Kidney capillary endothelial cell (primary cell): ENCODE measurements around the gene IP6K2.

Experiments used
- DNase-seq: peaks from one replicate; pipeline ENCODE4 v3.0.0-alpha.2; 2018; ENCODE audit warnings: low spot score

Gene IP6K2

DNA sequence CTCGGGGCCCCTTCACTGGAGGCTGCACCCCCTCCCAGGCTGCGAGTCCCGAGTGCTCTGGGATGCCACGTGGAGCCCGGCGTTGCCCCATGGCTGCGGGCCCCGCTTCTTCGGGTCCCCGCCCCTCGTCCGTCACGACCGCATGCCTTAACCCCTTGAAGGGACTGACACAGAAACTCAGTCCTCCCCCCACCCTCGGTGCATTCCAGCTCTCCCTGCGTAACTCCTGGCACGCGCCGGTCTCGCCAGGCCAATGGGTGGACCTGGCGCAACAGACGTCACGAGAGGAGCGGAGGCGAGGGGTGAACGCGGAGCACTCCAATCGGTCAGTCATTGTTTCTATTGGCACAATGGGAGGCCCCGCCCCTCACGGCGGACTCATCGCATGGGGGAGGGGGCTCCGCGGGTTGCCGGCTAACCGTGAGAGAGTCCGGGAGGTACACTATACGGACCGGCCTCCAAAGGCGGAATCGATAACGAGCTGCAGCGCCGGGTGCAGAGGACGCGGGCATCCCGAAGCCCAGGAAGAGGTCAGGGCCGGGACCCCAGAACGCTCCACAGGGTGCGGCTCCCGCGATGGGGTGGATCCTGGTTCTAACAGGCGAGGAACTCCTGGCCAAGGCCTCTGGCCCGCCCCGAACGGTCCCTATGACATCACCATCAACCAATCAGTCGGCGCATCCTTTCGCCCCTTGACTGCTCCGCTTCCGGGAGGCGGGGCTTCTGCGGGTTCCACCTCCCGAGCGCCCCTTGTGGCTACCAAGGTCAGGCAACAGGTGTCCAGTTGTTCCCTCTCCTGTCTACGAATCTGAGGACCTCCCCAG lies 53.3 kb downstream of the IP6K2 start:
- DNase-seq: peak; percentile 95

- DNase-seq: no peak
Observed at GRCh38 chr3:48662753-48663488, 54.1 kb downstream of the IP6K2 start, which contains the start of gene CELSR3. Gene CELSR3, minus strand, starts transcription at chr3:48662886. Its CDS starts 252 bp downstream, at chr3:48662634.

- DNase-seq: no peak
Observed at GRCh38 chr3:48662145-48662752, 54.8 kb downstream of the IP6K2 start.

DNA sequence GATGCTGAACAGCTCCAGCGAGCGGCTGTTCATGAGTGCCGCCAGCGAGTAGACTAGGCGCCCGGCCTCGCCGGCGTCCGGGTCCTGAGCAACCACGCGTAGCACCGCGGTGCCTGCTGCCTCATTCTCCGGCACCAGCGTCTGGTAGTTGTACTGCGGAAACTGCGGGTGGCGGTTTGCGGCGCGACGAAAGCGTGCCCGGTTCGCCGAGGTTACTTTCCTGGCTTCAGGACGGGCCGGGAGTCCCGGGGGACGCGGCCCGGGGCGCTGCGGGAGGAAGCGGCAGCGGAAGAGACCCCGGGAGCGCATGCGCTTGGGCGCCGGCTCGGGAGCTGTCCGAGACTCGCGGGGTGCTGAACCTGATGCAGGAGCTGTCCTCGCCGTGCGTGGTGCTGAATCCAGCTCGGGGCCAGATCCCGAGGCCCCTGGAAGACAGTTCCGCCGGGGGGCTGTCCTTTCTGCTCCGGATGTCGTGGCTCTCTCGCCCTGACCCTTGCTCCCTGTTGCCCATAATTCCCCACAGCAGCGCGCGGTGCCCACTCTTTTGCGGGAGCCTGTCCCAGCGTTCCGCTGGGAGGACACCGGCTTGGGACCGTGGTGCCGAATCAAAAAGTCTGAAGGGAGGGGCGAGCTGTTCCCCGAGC lies 55.4 kb downstream of the IP6K2 start:
- no peak for DNase-seq

DNA sequence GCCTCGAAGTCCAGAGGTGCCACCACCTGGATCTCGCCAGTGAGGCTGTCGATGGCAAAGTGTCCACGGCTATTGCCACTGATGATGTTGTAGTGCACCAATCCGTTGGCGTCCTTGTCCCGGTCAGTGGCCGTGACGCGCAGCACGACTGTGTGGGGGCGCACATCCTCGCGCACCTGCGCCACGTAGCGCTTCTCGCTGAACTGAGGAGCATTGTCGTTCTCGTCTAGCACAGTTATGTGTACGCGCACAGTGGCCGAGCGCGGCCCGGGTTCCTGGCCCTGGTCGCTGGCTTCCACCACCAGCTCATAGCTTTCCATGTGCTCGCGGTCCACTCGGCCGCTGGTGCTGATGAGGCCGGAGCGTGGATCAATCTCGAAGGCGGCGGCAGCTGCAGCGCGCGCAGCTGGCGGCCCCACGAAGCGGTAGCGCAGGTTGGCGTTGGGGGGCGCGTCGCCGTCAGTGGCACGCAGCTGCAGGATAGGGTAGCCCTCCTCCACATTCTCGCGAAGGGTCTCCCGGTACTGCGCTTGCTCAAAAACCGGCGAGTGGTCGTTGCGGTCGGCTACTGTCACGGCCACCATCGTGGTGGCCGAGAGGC lies 56.1 kb downstream of the IP6K2 start:
- no peak for DNase-seq

- no peak for DNase-seq
Observed at GRCh38 chr3:48656841-48657281, 60.2 kb downstream of the IP6K2 start.

DNA sequence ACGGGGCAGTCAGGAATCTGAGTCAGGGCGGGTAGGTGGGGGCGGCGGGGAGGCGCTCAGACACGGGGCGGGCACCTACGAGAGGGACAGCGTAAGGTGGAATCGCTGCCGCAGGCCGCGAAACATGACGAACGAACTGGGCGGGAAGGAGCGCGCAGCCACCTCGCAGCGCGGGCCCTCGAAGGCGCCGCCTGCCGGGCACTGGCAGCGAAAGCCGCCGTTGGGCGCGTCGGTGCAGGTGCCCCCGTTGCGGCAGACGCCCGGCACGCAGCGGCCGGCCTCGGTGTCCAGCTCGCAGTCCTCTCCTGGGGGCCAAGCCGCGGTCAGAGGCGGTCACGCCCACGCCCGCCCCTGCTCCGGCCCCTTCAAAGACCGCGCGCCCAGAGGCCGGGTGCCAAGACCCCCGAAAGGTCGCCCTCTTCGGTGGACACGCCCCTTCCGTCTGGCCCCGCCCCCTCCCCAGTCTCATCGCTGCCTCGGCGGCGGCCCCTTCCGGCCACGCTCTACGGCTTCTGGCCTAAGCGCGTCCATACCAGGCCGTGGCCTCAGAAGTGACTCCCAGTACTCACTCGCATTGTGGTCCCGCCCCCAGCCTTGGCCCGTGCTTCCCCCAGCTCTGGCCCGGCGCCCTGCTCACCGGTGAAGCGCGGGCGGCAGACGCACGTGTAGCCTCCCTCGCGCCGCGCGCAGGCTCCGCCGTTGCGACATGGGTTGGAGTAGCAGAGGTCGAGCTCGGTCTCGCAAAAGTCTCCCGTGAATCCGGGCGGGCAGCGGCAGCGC lies 60.8 kb downstream of the IP6K2 start:
- DNase-seq: peak; percentile 81

DNA sequence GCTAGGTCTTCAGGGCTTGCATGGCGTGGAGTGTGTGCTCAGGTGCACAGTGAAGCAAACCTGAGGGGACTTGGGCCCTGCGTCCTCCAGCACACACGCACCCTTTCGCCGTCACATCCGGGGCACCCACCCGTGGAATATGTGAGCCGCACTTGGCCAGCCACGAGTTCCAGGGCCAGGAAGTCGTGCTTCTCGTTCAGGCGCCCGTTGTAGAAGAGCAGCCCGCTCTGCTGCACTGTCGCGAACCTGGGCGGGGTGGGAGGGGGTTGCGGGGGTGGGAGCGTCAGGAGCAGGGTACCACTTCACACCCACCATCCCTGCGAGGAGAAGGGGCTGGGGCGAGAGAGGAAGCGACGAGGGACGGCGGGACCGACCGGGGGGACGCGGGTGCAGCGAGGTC lies 61.4 kb downstream of the IP6K2 start:
- no peak for DNase-seq

GRCh38 chr3:48655063-48655462 lies 62.0 kb downstream of the IP6K2 start:
- no peak for DNase-seq

DNA sequence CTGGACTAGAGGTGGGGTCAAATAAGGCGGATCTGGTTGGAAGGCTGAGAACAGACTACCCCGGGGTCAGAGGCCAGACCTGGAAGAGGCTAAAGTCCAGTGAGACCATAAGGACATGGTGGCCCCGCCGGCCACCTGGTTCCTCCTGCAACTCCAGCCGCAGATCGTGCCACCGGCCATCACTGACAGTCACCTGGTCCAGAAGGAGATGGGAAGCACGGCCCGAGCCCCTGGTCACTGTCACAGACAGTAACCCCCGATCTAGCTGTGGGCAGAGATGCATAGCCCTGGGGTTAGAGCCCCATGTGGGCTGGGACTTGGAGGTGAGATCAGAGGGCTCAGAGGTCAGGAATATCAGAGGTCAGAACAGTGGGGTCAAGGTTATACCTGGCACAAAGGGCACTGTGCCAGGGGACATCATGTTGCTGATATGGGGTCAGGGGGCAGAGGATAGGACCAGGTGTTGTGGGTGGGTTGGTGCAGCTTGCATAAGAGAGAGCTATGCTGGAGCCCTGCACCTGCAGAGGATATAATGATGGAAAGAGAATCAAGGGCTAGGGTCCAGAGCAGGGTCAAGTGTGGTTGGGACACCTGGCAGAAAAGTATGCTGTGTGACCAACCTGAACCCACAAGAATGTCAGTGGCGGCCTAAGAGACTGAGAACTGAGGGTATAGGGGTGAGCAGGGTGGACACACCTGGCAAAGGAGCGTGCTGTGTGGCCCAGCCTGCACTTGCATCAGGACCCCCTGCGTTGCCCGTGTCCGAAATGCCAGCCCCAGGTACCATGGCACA lies 63.9 kb downstream of the IP6K2 start:
- no peak for DNase-seq

DNA sequence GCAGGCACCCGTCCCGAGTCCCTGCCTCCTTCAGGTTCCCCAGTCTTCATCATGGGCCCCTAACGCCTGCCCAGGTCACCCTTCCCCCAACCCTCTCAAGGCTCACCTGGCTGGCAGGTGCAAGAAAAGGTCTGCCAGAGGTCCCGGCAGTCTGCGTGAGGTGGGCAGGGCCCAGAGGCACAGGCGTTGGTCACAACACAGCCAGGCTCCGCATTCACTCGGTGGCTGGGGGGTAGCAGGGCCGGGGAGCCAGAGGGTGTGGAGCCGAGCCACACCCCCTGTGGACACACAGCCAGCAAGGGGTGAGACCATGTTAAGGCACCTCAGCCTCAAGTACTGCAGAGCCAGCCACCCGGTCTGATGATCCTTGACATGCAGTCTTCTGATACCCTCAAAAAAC lies 65.2 kb downstream of the IP6K2 start:
- no peak for DNase-seq

DNA sequence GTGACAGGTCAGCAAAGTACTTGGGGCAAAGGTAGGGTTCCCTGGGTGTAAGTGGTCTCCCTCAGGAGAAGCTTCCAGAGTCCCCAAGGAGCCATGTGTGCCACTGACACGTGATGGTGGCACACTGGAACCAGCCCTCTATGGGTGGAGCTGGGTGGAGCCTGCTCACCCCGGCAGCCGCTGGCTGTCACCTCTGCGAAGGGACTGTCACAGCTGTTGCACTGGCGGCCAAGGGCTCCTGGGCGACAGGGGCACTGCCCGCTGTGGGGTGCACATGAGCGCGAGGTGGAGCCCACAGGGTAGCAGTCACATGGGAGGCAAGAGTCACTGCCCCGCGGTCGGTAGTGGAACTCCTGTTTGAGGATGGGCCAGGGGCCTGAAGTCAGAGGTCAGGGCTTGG lies 66.3 kb downstream of the IP6K2 start:
- DNase-seq: no peak

DNA sequence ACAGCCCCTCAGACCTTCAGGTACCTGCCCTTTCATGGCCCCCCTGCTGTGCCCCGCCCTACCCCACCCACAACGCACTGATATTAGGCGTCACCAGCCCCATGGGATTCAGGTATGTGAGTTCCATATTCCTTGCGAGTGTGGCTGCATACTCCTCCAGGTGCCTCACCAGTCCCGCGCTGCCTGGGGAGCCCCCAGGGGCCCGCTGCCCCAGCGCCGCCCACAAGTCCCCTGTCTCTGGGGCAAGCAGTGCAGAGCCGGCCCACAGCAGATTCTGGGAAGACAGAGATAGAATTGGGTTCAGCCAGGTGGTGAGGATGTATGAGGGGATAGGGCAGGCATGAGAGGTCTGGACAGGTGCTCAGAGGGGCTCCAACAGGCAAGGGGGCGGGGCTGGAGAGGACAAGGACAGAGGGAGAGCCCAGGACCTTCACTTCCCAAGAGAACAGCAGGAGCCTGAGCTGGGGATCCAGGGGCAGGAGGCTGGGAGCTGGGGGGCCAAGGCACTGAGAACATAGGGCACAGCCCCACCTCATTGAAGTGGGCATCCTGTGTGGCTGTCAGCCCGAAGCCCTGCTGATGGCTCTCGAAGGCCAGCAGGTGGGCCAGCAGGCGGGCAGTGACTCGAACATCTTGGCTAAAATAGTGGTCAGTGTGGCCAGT lies 68.7 kb downstream of the IP6K2 start:
- no peak for DNase-seq

- no peak for DNase-seq
Observed at GRCh38 chr3:48647714-48648113, 69.3 kb downstream of the IP6K2 start.

GRCh38 chr3:48644898-48645760 lies 71.9 kb downstream of the IP6K2 start:
- no peak for DNase-seq

DNA sequence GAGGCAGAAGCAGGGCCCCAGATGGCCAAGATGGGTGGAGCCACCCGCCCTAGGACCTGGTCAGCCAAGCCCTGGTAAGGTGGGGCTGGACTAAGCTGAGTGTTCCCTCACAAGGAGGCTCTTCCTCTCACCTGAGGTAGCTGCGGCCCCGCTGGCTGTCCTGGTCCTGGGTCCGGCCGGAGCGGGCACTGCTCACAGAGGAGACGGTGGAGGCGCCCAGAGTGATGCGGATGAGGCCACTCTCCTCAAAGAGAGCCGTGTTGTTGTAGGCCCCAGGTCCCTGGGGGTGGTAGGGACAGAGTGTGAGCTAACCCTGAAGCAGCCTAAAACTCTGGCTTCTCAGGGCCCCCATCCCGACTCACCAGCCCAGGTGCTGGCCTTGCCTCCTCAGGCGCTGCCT lies 74.4 kb downstream of the IP6K2 start:
- DNase-seq: no peak

DNA sequence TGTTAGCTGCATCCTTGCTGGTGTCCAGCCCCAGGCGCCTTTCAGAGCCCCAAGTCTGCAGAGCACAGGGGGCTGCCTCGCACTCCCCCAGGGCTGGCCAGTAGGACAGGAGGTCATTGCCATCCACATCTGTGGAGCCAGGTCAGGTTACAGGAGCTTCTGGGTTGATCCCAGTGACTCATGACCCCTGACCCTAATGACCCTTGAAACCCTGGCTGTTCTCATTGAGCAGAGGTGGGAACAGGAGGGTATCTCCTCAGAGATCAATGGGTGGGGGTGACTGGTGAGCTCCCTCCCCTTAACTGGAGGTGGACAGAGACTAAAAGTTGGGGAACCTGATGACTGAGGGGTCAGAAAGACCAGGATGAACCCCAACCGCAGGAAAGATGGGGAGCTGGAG lies 75.6 kb downstream of the IP6K2 start:
- no peak for DNase-seq

DNA sequence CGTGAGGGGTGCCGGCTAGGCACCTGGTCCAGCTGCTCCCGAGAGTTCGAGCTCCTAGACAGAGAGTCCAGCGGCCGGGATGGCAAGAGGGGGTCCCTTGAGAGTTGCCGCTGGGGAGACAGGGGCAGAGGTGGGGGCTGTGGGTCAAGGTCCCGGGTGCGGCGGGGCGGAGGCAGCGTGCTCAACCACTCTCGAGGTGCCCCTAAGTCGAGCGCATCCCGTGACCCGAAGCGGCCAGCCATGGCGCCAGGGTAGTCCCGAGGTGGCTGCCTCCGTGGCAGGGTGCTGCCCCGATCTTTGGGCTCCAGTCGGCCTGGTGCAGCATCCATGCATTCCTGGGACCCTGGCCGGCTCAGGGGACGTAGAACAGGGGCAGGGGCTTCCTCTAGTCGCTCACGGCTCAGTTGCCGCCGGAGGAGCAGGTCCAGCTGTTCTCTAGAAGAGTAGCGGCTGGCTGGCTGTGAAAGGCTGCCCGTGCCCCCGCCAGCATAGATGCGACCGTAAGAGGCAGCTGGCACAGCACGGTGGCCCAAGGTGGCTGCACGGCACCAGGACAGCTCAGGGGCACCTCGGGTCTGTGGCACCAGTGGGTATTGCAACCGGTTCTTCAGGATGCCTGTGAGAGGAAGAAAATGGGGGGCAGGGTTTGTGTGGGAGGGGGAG lies 76.9 kb downstream of the IP6K2 start:
- no peak for DNase-seq
